Activated CD8-positive, alpha-beta memory T cell treated with anti-CD3 and anti-CD28 coated beads, Interleukin-2, amount 50 U/mL, for 48 hours (primary cell): ENCODE data around the gene DNAJC1.
"Not testable (repeated sequence)": the region's sequence is repeated elsewhere in the genome, so short reads cannot be mapped to it uniquely, and the experiment has no call there.

Experiments used
- DNase-seq: peaks from one replicate; pipeline ENCODE4 v3.0.0-alpha.2; 2020

The DNAJC1 gene, protein sequence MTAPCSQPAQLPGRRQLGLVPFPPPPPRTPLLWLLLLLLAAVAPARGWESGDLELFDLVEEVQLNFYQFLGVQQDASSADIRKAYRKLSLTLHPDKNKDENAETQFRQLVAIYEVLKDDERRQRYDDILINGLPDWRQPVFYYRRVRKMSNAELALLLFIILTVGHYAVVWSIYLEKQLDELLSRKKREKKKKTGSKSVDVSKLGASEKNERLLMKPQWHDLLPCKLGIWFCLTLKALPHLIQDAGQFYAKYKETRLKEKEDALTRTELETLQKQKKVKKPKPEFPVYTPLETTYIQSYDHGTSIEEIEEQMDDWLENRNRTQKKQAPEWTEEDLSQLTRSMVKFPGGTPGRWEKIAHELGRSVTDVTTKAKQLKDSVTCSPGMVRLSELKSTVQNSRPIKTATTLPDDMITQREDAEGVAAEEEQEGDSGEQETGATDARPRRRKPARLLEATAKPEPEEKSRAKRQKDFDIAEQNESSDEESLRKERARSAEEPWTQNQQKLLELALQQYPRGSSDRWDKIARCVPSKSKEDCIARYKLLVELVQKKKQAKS

DNA sequence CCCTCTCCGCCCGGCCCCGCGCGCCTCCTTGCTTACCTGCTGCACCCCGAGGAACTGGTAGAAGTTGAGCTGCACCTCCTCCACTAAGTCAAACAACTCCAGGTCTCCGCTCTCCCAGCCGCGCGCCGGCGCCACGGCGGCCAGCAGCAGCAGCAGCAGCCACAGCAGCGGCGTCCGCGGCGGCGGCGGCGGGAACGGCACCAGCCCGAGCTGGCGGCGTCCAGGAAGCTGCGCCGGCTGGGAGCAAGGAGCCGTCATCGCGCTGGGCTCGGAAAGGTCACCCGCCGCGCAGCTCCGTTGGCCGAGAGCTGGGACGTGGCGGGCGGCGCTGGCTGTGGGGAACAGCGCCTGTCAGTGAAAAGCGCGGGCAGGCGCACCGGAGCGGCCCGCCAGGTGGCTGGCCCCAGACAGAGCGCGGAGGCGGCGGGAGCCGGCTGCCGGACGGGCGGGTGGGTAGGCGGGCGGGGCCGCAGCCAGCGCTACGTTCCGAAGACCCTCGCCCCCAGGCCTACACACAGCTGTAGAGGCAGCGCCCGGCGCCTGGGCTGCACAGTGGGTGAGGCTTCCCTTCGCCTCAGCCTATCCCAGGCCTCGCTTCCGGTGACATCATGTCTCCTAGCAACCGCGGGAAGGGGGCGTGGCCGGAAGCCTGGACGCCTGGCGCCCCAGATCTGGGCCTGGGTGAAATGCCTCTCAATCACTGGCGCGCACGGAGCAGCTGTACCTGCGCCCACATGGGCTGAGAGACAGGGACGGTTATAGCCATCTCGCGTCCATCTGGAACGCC is at the start of gene DNAJC1:
Gene DNAJC1, minus strand, starts transcription at position 554 of the 787 bp plus-strand sequence. Its CDS starts 296 bp downstream, at position 258.
- DNase-seq = peak; percentile 99

DNA sequence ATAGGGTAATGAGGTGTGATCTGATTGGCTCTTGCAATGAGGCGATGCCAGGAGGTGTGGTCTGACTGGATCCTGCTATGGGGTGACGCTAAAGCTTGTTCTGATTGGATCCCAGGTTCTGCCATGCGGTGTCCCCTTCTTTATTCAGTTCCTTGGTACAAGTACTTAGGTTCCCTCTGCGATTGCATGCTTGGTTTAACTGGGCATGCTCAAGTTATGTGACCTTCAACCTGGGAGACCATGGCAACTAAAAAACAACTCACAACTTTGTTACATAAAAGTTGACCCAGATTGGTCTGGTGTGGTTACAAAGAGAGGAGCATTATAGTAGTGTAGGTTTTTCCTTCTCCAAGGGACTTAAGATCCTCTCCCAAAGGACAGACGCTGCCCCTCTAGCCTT is 49.5 kb upstream of the DNAJC1 start:
- no peak for DNase-seq

DNA sequence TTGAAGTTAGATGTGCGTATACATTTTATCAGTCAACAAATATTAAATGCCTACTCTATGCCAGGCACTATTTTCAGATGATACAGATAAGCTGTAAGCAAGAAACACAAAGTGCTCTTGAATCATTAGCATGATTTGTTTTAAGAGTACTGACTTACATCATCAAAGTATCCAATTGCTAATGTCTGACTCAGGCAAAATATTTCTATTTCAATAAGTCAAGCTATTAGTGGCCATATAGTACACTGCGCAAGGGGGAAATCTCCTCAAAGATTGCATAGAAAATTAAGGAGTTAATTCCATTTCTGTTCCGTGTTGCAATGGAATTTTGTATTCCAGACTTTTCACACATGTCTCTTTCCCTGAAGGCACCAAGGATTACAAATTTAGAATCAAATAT is 46.1 kb upstream of the DNAJC1 start:
- no peak for DNase-seq

DNA sequence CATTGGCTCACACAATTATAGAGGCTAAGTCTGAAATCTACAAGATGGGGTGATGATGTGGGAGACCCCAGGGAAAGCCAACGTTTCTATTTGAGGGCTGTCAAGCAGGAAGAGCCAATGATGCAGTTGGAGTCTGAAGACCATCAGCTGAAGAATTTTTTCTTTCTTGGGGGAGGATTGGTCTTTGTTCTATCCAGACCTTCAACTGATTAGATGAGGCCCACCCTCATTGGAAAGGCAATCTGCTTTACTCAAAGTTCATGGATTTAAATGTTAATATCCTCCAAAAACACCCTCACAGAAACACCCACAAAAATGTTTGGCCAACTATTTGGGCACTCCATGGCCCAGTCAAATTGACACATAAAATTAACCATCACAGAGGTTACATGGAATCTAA is 44.3 kb upstream of the DNAJC1 start:
- DNase-seq = no peak

DNA sequence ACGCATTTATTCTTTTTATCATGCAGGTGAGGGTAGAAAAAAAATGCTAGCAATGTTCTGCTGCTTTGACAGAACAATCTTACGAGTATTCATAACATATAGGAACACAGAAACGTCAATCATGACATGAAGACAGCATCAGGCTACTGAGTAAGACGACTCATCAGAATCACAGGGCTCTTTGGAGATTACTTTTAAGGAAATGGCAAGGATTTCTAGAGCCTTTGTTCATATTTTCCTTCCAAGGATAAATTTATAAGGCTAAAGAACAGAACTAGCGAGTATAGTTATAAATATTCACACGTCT is 39.8 kb upstream of the DNAJC1 start:
- no peak for DNase-seq

DNA sequence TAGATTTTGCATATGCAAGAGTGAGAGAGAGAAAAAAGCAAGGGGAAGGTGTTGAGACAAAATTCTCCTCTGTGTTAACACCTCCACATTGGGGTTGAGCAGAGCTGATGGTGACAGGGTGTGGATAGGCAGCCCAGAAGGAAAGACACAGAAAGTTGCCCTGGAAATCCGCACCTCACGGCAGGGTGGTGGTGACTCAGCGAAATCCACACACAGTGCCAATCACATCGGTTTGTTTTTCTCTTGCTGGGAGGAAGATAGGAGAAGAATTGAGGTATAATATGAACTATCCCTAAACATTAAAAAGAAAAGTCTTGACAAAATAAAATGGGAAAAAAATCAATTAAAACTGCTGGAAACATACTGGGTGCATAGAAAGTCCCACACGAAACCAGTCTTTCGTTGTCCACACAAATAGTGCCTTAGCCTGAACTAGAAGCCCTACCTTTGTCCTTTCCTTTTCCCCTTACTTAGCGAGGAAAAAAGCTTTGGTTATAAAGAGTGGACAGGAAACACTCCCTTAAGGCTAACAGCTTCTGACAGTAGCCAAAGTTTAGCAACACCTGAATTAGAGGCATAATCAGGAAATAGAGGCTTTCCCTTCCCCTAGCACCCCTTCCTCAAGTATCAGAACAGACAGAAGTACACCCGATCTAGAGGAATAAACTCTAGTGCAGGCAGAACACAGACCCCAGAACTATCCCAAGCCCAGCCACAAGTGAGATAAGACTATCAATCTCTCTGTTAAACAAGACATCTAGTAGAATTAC is 39.2 kb upstream of the DNAJC1 start:
- no peak for DNase-seq

DNA sequence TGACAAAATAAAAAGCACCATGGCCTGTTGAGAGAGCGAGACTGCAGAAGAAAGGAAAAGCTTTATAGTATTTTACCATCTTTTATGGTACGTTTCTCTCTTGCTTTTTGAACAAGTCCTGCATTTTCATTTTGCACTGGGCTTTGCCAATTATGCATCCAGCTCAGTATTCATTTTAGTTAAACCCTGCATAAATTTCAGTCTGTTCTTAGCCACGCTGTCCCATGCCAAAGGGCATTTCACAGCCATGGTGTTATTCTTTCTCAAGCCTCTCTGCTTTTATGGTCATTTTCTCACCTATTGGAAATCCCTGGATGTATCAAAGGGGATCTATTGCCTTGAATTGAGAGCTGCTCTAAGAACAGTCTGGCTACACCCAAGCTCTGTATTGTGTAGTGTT is 30.8 kb upstream of the DNAJC1 start:
- no peak for DNase-seq

DNA sequence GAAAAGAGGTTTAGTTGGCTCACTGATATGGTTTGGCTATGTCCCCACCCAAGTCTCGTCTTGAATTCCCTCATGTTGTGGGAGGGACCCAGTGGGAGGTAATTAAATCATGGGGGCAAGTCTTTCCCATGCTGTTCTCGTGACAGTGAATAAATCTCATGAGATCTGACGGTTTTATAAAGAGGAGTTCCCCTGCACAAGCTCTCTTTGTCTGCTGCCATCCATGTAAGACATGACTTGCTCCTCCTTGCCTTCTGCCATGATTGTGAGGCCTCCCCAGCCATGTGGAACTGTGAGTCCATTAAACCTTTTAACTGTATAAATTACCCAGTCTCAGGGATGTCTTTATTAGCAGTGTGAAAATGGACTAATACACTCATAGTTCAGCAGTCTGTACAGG is 28.7 kb upstream of the DNAJC1 start:
- DNase-seq = not testable (repeated sequence)

DNA sequence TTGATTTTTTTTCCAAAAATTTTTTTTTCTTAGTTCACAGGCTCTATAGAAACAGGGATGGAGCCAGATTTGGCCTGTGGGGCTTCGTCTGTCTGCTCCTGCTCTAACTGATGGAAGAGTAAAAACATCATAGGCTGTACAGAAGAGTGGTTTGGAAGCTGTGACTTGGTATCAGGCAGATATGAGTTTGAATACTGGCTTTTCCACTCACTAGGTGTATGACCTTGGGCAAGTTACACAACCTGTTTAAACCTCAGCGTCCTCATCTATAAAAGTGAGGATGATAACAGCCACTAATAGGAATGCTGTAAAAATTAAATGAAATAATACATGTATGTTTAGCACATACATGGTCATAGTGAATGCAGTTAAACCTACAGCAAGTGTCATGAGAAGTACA is 26.9 kb upstream of the DNAJC1 start:
- no peak for DNase-seq

DNA sequence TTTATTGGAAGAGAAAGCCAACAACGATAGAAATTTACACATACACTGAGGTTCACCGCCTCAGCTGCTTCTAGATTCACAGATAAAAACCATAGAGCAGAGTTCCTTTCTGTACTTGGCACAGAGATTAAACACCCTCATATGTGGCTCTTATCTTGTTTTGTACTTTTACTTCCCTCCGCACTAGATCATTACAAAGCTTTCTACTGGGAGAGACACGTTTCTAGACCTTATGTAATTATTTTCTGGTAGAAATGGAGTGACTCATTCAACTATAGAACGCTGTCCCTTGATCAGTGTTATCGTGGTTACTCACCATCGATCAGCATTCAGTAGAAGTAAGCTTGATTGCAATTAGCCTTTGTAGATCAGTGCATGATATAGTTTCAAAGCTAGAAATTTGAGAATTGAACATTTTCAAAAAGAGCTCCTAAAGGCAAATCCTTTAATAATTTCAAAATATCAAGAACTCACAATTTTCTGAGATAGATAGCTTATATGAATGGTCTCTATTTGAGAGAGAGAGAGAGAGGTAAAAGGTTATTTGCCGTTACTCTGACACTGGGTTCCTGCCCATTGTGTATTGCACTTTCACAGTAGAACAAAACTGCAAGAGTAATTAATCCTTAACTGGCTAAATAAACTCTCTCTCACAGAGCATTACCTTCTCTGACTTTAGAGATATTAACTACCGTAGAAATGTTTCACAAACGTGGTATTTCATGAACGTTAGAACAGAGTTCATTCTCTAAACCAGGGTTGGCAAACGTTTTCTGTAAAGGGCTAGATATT is 26.1 kb upstream of the DNAJC1 start:
- no peak for DNase-seq

DNA sequence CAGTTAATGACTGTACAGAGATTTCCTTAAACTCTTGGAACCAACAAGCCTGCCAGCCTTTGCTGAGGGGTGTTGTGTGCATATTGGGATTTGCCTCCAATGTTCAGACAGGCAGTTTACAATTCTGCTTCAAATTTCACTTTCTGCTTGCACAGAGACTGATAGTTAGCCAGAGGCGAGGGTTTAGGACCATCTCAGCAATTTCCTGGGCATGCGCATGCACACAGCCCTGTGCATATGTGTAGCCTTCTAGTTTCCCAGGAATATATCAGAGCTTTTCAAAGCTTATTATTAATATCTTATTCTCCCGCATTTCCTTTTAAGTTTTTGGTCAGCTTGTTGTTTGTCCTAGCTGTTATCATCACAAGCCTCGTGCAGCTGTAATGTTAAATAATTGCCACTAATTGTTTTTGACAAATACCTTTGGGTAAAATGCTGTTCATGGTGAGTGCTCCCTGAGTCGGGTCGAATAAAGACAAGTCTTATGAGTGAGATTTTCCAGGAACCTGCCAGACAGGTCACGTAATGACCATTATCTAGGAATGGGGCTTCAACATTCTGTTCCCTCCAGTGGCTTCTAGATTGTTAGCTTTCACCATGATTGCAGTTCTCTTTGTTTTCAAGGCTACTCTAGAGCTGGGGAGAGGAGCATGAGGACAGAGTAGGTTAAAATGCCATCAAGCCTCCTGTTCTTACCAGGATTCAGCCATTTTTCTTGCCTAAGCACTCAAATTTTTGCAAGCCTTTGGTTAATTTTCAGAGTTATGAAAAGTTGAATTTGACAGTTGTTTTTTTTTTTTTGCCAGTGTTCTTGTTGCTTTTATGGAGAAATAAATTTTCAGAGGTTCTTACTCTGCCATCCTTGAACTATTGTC is 24.1 kb upstream of the DNAJC1 start:
- DNase-seq = no peak

DNA sequence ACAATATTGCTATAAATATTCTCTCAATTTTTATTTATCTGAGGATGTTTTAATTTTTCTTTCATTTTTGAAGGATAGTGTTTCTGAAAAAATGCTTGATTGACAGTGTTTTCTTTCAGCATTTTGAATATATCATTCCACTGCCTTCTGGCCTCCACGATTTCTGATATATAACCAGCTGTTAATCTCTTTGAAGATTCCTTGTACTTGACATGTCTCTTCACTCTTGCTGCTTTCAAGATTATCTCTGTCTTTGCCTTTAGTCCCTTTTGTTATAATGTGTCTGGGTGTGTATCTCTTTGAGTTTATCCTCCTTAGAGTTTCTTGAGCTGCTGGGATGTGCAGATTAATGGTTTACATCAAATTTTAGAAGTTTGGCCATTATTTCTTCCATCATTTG is 22.8 kb upstream of the DNAJC1 start:
- DNase-seq = no peak

DNA sequence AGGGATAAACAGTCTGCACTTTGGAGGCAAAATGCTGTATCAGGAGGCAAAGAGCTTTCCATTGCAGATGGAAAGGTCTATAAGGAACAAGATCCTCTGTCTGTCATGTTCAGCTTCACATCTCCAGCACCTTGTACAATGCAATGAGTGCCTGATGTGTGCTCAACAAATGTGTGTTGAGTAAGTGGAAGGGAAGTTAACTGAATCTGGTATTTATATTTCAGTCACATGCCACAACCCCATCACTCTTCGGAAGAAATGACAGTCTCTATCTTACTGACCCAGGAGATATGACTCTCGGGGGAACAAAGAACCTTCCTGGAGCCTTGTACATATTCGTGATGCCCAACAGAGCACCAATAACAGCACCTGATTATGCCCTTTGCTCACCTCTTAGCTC is 20.0 kb upstream of the DNAJC1 start:
- DNase-seq = no peak

DNA sequence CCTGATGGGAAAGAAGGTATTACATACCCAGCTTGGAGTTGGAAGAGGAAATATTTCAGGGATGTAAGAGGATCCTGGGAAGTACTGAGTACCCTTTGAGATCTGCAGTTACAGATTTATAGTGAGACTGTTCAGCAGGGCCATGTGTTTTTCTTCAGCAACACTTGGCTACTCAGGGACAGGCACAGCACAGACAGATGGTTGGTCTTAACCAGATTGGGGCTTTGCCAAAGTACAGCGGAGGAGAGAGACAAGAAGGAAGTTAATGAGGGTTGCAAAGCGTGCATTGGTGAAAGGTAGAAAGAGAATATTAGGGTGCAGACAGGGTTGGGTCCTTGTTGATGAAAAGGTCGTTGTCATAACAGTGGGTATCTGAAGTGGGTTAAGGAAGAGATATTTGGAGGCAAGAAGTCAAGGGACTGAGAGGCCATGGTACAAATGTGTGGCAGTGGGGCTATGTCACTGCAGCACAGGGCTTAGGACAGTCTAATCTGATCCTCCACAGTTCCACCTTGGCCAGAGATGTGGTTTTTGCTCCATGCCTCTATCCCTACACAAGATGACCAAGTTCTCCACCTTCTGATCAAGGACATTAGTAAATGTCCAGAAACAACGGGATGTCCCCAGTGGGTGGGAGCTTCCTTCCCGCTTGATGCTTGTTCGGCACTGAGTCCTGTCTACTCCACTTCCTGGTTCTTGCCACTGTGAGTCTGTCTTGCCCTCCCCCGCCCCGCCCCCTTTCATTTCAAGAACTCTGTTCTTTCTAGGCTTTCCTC is 18.9 kb upstream of the DNAJC1 start:
- peak; percentile 62 for DNase-seq

DNA sequence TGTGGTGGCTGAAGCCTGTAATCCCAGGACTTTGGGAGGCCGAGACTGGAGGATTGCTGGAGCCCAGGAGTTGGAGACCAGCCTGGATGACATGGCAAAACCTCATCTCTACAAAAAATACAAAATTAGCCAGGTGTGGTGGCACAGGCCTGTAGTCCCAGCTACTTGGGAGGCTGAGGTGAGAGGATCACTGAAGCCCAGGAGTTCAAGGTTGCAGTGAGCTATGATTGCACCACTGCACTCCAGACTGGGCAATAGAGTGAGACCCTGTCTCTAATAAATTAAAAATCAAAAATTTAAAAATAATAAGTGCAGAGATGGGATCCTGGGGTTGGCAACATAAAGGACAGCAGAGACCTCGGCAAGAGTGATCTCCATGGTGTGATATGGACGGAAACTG is 17.6 kb upstream of the DNAJC1 start:
- not testable (repeated sequence) for DNase-seq

DNA sequence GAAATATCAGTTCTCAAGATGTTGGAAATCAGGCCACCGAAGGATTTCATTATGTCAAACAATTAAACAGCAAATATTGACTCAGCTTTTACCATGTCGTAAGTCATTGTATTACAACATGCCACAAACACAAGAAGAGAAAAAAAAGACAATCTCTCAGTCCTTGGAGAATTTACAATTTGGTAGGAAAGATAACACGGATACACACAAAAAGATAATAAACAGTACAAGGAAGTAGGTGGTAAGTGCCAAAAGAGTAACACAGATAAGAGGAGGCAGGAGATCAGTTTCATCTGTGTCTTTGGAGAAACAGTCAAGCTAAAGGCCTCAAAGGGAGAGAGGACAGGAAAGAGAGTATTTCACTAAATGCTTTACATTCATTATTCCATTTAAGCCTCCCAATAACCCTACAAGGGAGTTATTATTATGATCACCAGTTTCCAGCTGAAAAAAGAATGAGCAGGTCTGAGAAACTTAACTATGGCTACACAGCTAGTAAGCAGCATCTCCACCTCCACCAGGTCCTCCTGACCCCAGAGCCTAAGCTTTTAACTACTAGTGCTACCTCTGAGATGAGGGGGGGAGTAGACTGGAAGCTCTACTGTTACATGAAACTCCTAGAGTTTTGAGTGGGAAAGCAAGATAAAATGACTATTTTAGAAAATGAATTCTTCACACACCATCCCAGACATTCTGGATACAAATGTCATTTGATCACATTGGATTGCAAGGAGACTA is 13.9 kb upstream of the DNAJC1 start:
- no peak for DNase-seq

DNA sequence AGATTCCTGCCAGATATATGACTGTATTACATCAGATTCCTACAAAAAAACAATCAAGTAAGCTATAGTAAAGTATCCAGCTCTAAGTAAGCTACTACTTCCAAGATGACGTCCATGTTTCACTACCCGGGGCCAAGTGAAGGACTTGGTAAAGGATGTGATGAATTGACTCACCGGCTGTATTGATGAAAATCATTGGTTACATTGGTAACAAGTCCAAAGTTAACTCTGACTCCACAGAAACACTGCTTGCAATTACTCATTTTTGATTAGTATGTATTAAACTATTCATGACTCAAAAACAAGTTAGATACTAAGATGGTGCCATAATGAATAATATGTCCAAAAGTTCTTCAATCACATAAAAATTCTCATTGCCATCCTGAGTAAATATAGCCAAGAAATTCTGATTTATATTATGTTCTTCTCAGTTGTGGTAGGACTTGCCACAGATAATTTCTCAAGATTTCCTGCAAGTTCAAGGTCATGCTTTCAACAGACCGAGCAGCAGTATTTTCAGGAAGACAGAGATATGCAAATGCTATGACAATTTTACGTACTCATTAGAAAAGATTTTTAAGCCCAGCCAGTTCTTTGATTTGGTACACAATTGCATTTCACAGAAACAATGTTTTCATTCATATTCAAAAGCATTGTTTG is 12.6 kb upstream of the DNAJC1 start:
- DNase-seq = no peak

DNA sequence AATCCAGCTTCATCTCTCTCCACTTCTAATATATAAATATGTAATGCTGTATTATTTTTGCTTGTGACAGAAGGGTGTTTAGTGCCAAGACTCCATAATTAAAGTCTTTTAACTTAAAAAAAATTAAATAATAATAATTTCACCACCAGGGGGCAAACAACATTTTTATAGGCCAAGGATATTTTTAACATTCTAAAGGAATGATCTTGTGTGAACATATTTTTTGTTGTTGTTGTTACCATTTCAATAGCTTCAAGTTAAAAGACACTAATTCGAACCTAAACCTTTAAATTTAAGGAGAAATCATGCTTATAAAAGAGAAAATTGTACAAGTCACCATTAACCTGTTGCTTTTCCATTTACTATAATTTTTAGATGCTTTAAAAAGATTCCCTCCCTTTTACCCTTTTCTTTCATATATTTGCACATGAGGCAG is 7.5 kb upstream of the DNAJC1 start:
- DNase-seq = no peak

DNA sequence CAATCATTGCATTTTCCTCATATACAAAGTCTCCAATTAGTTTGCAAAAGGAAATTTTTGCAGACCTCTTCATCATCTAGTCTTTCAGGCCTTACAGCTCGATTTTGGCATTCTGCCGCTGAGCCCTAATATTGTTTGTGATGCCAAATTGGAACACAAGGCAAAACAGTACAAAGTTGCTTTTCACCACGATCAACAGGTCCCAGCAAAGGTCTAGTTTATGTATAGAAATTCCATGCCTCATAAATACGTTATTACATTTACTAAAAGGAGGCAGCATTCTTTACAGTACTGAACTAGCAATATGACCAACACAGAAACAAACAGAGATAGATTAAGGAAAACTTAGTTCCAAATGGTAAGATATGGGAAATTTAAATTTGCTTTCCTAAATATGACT is 7.0 kb upstream of the DNAJC1 start:
- DNase-seq = no peak
